ENCODE results near the gene KRT36. TPM values are rescaled to one million over a fixed set of nuclear protein-coding genes. Genes with fewer than 3 reads are reported as not detected.

KRT36 gene
- total RNA-seq, 4 donors from 2014 or later, result not detected

DNA sequence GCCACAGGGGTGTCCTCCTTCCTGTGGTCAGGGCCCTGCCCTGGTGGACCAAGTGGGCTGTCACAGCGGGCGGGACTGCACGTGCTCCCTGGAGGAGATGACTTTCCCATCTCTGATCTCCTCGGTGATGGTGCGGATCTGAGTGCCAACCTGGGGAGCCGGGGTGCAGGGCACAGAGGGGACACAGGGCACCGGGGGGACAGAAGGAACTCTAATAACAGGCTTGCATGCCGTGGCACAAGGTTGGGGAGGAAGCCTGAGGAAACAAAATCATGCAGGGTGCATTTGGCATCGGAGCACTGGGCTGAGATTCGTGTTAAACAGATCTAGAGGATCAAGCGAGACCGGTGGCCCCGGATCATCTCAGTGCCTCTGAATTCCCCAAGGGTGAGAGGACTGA is 3.4 kb downstream of the KRT36 start:
- no peak overlapping the region for H3K4me3 ChIP-seq
- H3K36me3 ChIP-seq, result no peaks in the 10 kb centered on the region
- H3K9me3 ChIP-seq, result no peaks in the 10 kb centered on the region
- no peak for TF ChIP-seq POLR2A (IDR thresholded peaks at IDR 0.05)
- TF ChIP-seq, protein P1, sequence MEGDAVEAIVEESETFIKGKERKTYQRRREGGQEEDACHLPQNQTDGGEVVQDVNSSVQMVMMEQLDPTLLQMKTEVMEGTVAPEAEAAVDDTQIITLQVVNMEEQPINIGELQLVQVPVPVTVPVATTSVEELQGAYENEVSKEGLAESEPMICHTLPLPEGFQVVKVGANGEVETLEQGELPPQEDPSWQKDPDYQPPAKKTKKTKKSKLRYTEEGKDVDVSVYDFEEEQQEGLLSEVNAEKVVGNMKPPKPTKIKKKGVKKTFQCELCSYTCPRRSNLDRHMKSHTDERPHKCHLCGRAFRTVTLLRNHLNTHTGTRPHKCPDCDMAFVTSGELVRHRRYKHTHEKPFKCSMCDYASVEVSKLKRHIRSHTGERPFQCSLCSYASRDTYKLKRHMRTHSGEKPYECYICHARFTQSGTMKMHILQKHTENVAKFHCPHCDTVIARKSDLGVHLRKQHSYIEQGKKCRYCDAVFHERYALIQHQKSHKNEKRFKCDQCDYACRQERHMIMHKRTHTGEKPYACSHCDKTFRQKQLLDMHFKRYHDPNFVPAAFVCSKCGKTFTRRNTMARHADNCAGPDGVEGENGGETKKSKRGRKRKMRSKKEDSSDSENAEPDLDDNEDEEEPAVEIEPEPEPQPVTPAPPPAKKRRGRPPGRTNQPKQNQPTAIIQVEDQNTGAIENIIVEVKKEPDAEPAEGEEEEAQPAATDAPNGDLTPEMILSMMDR (IDR thresholded peaks at IDR 0.05), result no peak
- no peak for DNase-seq
- no peak overlapping the region for H3K27ac ChIP-seq
- intact Hi-C loops (cut with DNase I; ENCODE audit: low total_unique reads), result no loop called here
- no peaks in the 10 kb centered on the region for H3K4me1 ChIP-seq
- H3K27me3 ChIP-seq, result no peaks in the 10 kb centered on the region

DNA sequence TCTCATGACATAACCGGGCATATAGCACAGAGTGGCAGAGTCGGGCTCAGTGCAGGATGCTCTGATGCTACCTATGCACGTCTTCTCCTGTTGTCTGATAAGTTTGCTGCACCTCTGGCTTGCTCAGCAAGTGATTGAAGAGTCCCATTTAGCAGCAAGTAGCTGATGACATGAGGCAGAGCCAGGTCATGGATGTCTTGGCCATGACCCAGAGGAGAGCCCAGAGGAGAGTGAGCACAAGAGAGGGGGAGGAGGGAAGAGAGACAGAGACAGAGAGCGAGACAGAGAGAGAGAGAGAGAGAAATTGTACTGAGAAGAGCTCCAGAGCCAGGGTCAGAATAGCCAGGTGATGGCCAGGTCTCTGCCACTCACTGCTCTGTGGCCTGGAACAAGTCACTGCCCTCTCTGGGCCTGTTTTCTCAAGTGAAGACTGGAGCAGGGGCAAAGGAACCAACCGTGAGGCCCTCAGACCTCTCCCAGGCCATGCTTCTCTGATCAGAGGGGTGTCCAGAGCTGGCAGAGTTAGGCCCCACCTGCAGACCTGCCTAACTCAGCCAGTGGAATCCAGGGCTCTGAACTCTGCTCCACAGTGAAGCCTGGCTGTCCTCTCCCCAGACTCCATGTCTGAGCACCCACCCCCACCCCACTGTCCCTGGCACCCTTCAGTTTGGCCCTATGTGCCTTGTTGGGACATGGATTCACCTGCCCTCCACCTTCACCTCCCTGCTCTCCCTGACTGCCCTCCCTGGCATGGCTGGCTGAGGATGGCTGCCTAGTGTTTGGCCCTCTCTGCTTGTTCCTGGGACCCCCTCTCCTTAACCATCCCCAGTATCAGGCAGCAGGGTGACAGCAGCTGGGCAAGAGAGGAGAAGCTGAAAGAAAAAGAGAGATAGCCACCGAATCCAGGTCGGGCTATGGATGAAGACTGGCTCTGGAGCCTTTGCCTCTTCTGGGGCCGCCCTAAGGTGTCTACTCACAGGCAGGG is 4.5 kb downstream of the KRT36 start:
- intact Hi-C loops (cut with DNase I; ENCODE audit: low total_unique reads), result no loop called here
- H3K4me3 ChIP-seq, result no peak overlapping the region
- no peak for DNase-seq
- H3K27me3 ChIP-seq, result no peaks in the 10 kb centered on the region
- no peaks in the 10 kb centered on the region for H3K36me3 ChIP-seq
- H3K9me3 ChIP-seq, result no peaks in the 10 kb centered on the region
- H3K4me1 ChIP-seq, result no peaks in the 10 kb centered on the region
- TF ChIP-seq POLR2A (IDR thresholded peaks at IDR 0.05), result no peak
- TF ChIP-seq, protein P1 (IDR thresholded peaks at IDR 0.05), result no peak
- no peak overlapping the region for H3K27ac ChIP-seq

DNA sequence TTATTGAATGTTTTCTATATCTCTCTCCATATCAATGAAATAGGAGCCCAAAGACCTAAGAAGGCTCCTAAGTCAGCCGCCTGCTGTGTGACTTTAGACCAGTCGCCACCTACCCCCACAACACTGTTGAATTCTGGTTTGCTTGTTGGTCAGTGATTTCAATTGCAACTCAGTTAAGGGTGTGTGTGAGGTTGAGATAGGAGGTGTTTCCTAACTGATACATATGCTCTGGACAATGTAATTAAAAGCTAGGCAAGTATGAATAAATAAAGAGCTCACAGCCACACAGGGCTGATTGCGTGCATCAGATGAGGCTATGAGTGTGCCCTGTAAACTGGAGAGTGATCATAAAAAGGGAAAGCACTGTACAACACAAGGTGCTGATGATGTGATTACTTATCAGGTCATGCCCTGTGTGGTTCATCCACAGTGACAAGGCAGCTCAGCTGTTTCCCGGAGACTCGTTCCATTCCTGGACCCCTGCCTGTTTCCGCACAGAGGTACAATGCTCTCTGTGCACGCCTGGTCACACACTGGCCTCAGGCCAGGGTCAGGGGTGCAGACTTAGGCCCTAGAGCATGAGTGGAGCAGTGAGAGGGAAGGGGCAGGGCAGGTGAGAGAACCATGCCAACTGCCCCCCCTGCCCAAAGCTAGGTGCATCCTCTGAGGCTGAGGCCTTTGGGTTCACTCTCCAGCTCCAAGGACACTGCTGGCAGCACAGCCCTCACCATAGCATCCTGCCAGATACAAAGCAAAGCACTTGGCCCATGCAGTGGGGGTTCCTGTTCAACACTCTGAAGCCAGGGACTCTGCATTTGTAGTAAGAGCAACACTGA is 5.5 kb downstream of the KRT36 start:
- Histone ChIP-seq H3K4me3 (no peak overlapping the region), H3K27me3 (no peaks in the 10 kb centered on the region), H3K36me3 (no peaks in the 10 kb centered on the region), H3K4me1 (no peaks in the 10 kb centered on the region), H3K27ac (no peak overlapping the region), H3K9me3 (no peaks in the 10 kb centered on the region)
- TF ChIP-seq, protein P1 (IDR thresholded peaks at IDR 0.05), result no peak
- DNase-seq, result no peak
- intact Hi-C loops (cut with DNase I; ENCODE audit: low total_unique reads), result no loop called here

DNA sequence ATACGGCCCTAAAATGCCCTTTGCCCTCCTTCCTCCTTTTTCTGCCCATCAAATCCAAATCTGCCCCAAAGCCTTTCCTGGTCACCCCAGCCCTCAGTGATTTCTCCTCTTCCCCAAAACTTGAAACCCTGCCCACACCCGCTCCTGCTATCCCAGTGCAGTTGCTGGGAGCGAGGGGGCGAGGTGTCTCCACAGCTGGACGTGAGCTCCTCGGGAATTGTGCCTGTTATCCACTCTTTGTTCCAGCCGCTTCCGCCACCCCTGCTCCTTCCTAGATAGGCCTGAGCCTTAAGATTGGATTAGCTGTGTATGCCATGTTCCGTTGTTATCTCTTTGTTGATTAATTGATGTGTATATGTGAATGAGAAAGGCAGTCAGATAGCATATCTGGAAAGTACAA is 6.2 kb downstream of the KRT36 start:
- no peaks in the 10 kb centered on the region for H3K9me3 ChIP-seq
- H3K27ac ChIP-seq, result no peak overlapping the region
- no peak overlapping the region for H3K4me3 ChIP-seq
- DNase-seq, result no peak
- intact Hi-C loops (cut with DNase I; ENCODE audit: low total_unique reads), result no loop called here
- H3K27me3 ChIP-seq, result no peaks in the 10 kb centered on the region
- H3K36me3 ChIP-seq, result no peaks in the 10 kb centered on the region
- no peak for TF ChIP-seq POLR2A (IDR thresholded peaks at IDR 0.05)
- TF ChIP-seq, protein P1 (IDR thresholded peaks at IDR 0.05), result no peak
- H3K4me1 ChIP-seq, result no peaks in the 10 kb centered on the region

DNA sequence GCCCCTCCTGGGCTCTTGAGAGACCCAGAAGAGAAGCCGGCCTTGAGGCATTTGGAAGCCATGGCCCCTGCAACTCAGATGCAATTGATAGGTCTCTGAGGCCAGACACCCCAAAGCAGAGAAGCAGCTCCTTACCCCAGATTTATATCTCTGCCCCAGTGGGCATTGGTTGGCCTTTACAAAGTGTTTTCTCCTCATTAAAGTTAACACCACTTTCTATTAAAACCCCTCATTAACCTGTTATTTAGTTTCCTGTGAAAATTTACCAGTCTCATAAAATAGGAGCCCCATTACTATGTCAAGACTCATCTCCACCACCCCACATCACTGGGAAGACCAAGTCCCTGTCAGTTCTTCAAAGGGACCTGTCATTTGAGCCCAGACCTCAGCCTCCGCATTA is 8.7 kb downstream of the KRT36 start, which contains the start of gene KRT35:
Gene KRT35, minus strand, starts transcription at position 116 of the 400 bp plus-strand sequence. Its CDS starts 54 bp downstream, at position 62.
- intact Hi-C loops (cut with DNase I; ENCODE audit: low total_unique reads), result no loop called here
- no peak for DNase-seq
- Histone ChIP-seq H3K4me1 (no peaks in the 10 kb centered on the region), H3K27ac (no peak within 1 kb of the TSS), H3K9me3 (no peaks in the 10 kb centered on the region), H3K36me3 (no peaks in the 10 kb centered on the region), H3K27me3 (no peaks in the 10 kb centered on the region), H3K4me3 (no peak within 1 kb of the TSS)
- TF ChIP-seq, protein P1 (IDR thresholded peaks at IDR 0.05), result no peak
- TF ChIP-seq POLR2A (IDR thresholded peaks at IDR 0.05), result no peak

Measured in uterus (tissue), 4 donors.